ENCODE results near the gene NPY. TPM values are rescaled to one million over a fixed set of nuclear protein-coding genes. Genes with fewer than 3 reads are reported as not detected.

The NPY gene
- total and polyA plus RNA-seq, 2 of the 4 experiments (the other 2 are of a cell fraction) = not detected

- Histone ChIP-seq H3K14ac (replicated peaks; ENCODE audit: low read depth, low read length) (no peak overlapping the region), H4K91ac (ENCODE audit: insufficient read depth, low read depth, low read length) (no peak overlapping the region), H3K27me3 (ENCODE audit: control insufficient read depth, insufficient read depth, low read length) (no peaks in the 10 kb centered on the region), H3K56ac (ENCODE audit: extremely low read depth, insufficient read depth, low read length) (no peak overlapping the region), H2AK9ac (replicated peaks; ENCODE audit: low read depth, low read length, poor library complexity) (no peak overlapping the region), H3K9me3 (ENCODE audit: control insufficient read depth, insufficient read depth, low read length) (no peaks in the 10 kb centered on the region), H2AK5ac (ENCODE audit: low read depth, low read length) (no peak overlapping the region), H2BK20ac (ENCODE audit: low read depth, low read length) (no peak overlapping the region), H3K4me3 (ENCODE audit: insufficient read depth, low read depth, low read length) (no peak overlapping the region), H3K23ac (ENCODE audit: low read depth, low read length) (no peak overlapping the region), H4K5ac (ENCODE audit: low read depth, low read length) (no peak overlapping the region), H4K8ac (ENCODE audit: low read depth in 2 of 2, low read length in 2 of 2) (no peak overlapping the region), H3K4me2 (ENCODE audit: low read depth, low read length) (no peak overlapping the region), H2BK120ac (ENCODE audit: low read depth, low read length) (no peak overlapping the region), H3K4ac (ENCODE audit: low read depth, low read length) (no peak overlapping the region), H3K36me3 (ENCODE audit: control insufficient read depth, insufficient read depth, low read length) (no peaks in the 10 kb centered on the region), H3K18ac (ENCODE audit: low read depth, low read length) (no peak overlapping the region), H3K9me1 (ENCODE audit: insufficient read depth, low read length) (no peaks in the 10 kb centered on the region), H3K79me1 (ENCODE audit: low read depth in 1 of 2, low read length in 2 of 2) (no peaks in the 10 kb centered on the region), H2AFZ (replicated peaks; ENCODE audit: low read length, poor library complexity) (no peak overlapping the region), H3K9ac (ENCODE audit: low read depth, low read length) (no peak overlapping the region), H3K27ac (ENCODE audit: insufficient read depth, low read length) (no peak overlapping the region), H2BK15ac (ENCODE audit: low read depth, low read length) (no peak overlapping the region), H4K20me1 (ENCODE audit: insufficient read depth, low read length) (no peaks in the 10 kb centered on the region), H3K4me1 (ENCODE audit: control insufficient read depth, insufficient read depth, low read length) (no peaks in the 10 kb centered on the region), H2BK5ac (ENCODE audit: low read depth, low read length, poor library complexity, severe bottlenecking) (no peak overlapping the region)
- WGBS, 2 experiments (ENCODE audit: extremely low coverage in 2 of 2, insufficient read length in 1 of 2) = no CpG with 5 or more reads among the region's 2 CpGs
- intact Hi-C loops (cut with micrococcal nuclease) (no loop called here), in situ Hi-C loops (cut with MboI; ENCODE audit: low sequenced_read_pairs) (no loop called here), dilution Hi-C loops (cut with HindIII; ENCODE audit: low sequenced_read_pairs, unreplicated experiment) (no loop called here)
- no TSS peak for BruUV-seq (replicated peaks)
- TF ChIP-seq POLR2A (IDR thresholded peaks at IDR 0.05; ENCODE audit: low read depth, low read length) (no peak), CEBPB (IDR thresholded peaks at IDR 0.05; ENCODE audit: low read depth, low read length) (no peak)
- ChIA-PET CTCF (interaction anchor here (0.6 to 1.0 kb wide), 2 partner anchors 374 to 390 kb away, joined by 3 read pairs; no protein-coding TSS in a partner anchor), POLR2A (ENCODE audit: unreplicated experiment) (no interaction called here)
- DNase-seq (no peak), ATAC-seq (ENCODE audit: low read depth) (no peak)
Measured at GRCh38 chr7:24328894-24329293, 44.9 kb downstream of the NPY start.

All from IMR-90 (cell line).